H9 (cell line): ENCODE measurements around the gene NCKAP5L. TPM values are rescaled to one million over a fixed set of nuclear protein-coding genes. Genes with fewer than 3 reads are reported as not detected.

Experiments used
- DNase-seq: peaks from one replicate; pipeline ENCODE4 v3.0.0-alpha.2; 2017
- H2AFZ ChIP-seq: one replicate; pipeline ENCODE4 v1.6.1; 2013; ENCODE audit warnings: mild to moderate bottlenecking, low read length, control low read depth, moderate library complexity
- H2AK5ac ChIP-seq: 2 replicates; pipeline ENCODE4 v1.6.1; 2013; ENCODE audit warnings: low read length, control low read depth, mixed read lengths; ENCODE audit not compliant: insufficient read length
- H2BK120ac ChIP-seq: one replicate; pipeline ENCODE4 v1.6.1; 2013; ENCODE audit warnings: low read depth, mild to moderate bottlenecking, low read length, control low read depth, inconsistent platforms; ENCODE audit not compliant: poor library complexity, severe bottlenecking
- H2BK12ac ChIP-seq: 2 replicates; pipeline ENCODE4 v1.6.1; 2013; ENCODE audit warnings: low read length, control low read depth, mixed read lengths, low read depth; ENCODE audit not compliant: insufficient read length
- H2BK15ac ChIP-seq: 2 replicates; pipeline ENCODE4 v1.6.1; 2013; ENCODE audit warnings: low read depth, low read length, control low read depth
- H2BK20ac ChIP-seq: one replicate; pipeline ENCODE4 v1.6.1; 2013; ENCODE audit warnings: low read depth, mild to moderate bottlenecking, low read length, control low read depth, inconsistent platforms; ENCODE audit not compliant: poor library complexity, severe bottlenecking
- H2BK5ac ChIP-seq: 2 replicates; pipeline ENCODE4 v1.6.1; 2013; ENCODE audit warnings: low read length, control low read depth, mixed read lengths; ENCODE audit not compliant: insufficient read length
- H3K14ac ChIP-seq: 2 replicates; pipeline ENCODE4 v1.6.1; 2013; ENCODE audit warnings: low read length, control low read depth; ENCODE audit not compliant: insufficient read depth
- H3K18ac ChIP-seq: 2 replicates; pipeline ENCODE4 v1.6.1; 2013; ENCODE audit warnings: low read depth, mild to moderate bottlenecking, mixed read lengths, low read length, control low read depth; ENCODE audit not compliant: insufficient read length
- H3K23ac ChIP-seq: 2 replicates; pipeline ENCODE4 v1.6.1; 2013; ENCODE audit warnings: low read length, control low read depth, mixed read lengths, low read depth; ENCODE audit not compliant: insufficient read length
- H3K23me2 ChIP-seq: 2 replicates; pipeline ENCODE4 v1.6.1; 2013; ENCODE audit warnings: low read depth, mild to moderate bottlenecking, mixed read lengths, low read length, control low read depth; ENCODE audit not compliant: insufficient read length, poor library complexity, severe bottlenecking
- H3K27ac ChIP-seq: 2 replicates; pipeline ENCODE4 v1.5.1; 2013; ENCODE audit warnings: low read length, control low read depth, mixed read lengths, low read depth; ENCODE audit not compliant: insufficient read length
- H3K27me3 ChIP-seq: 2 replicates; pipeline ENCODE4 v1.6.1; 2013; ENCODE audit warnings: low read length, control low read depth, inconsistent platforms; ENCODE audit not compliant: insufficient read depth
- H3K4ac ChIP-seq: 2 replicates; pipeline ENCODE4 v1.6.1; 2013; ENCODE audit warnings: low read depth, mild to moderate bottlenecking, control low read depth, inconsistent platforms, low read length, moderate library complexity
- H3K4me1 ChIP-seq: 2 replicates; pipeline ENCODE4 v1.6.1; 2013; ENCODE audit warnings: low read length, control low read depth, inconsistent platforms; ENCODE audit not compliant: insufficient read depth
- H3K4me2 ChIP-seq: 2 replicates; pipeline ENCODE4 v1.6.1; 2013; ENCODE audit warnings: low read length, control low read depth, mixed read lengths; ENCODE audit not compliant: insufficient read length, insufficient read depth
- H3K56ac ChIP-seq: 2 replicates; pipeline ENCODE4 v1.6.1; 2013; ENCODE audit warnings: low read depth, mild to moderate bottlenecking, mixed read lengths, low read length, control low read depth; ENCODE audit not compliant: insufficient read length
- H3K79me1 ChIP-seq: 2 replicates; pipeline ENCODE4 v1.6.1; 2013; ENCODE audit warnings: low read depth, mild to moderate bottlenecking, moderate library complexity, low read length, control low read depth, inconsistent platforms; ENCODE audit not compliant: insufficient read depth, poor library complexity, severe bottlenecking
- H3K79me2 ChIP-seq: 2 replicates; pipeline ENCODE4 v1.6.1; 2013; ENCODE audit warnings: low read length, control low read depth, inconsistent platforms; ENCODE audit not compliant: insufficient read depth
- H3K9ac ChIP-seq: 2 replicates; pipeline ENCODE4 v1.6.1; 2013; ENCODE audit warnings: low read length, control low read depth, mixed read lengths; ENCODE audit not compliant: insufficient read length; ENCODE audit errors: extremely low read depth
- H3K9me3 ChIP-seq: one replicate; pipeline ENCODE4 v1.6.1; 2013; ENCODE audit warnings: low read depth, low read length, inconsistent platforms; ENCODE audit not compliant: control insufficient read depth
- H3T11ph ChIP-seq: one replicate; pipeline ENCODE4 v1.6.1; 2013; ENCODE audit warnings: mild to moderate bottlenecking, low read length, control low read depth, inconsistent platforms
- H4K20me1 ChIP-seq: one replicate; pipeline ENCODE4 v1.6.1; 2013; ENCODE audit not compliant: control insufficient read depth, insufficient read length, insufficient read depth
- H4K5ac ChIP-seq: 2 replicates; pipeline ENCODE4 v1.6.1; 2013; ENCODE audit warnings: low read depth, mild to moderate bottlenecking, mixed read lengths, low read length, control low read depth; ENCODE audit not compliant: insufficient read length
- H4K8ac ChIP-seq: replicated peaks from 2 replicates; pipeline ENCODE4 v1.6.1; 2013; ENCODE audit warnings: low read length, control low read depth, mixed read lengths, low read depth; ENCODE audit not compliant: insufficient read length
- H4K91ac ChIP-seq: 2 replicates; pipeline ENCODE4 v1.6.1; 2013; ENCODE audit warnings: low read depth, mild to moderate bottlenecking, moderate library complexity, mixed read lengths, low read length, control low read depth; ENCODE audit not compliant: insufficient read length
- H3K27ac Mint-ChIP-seq, 3 experiments: 2 replicates in 2 of 3; 3 replicates in 1 of 3; pipeline ENCODE4 v1.8.0; 2020 to 2021; ENCODE audit warnings: mixed read lengths in 3 of 3, mild to moderate bottlenecking in 1 of 3, moderate library complexity in 1 of 3
- H3K27me3 Mint-ChIP-seq: 2 replicates; pipeline ENCODE4 v1.8.0; 2021; ENCODE audit warnings: low read depth, mild to moderate bottlenecking, moderate library complexity, mixed read lengths
- H3K36me3 Mint-ChIP-seq, 3 experiments: 2 replicates in 2 of 3; 3 replicates in 1 of 3; pipeline ENCODE4 v1.8.0; 2020 to 2021; ENCODE audit warnings: low read depth in 3 of 3, mixed read lengths in 3 of 3; ENCODE audit not compliant: insufficient read depth in 1 of 3
- H3K4me1 Mint-ChIP-seq, 2 experiments: 2 replicates each; pipeline ENCODE4 v1.8.0; 2020; ENCODE audit warnings: mixed read lengths in 2 of 2
- H3K4me3 Mint-ChIP-seq, 2 experiments: 2 replicates in 1 of 2; 3 replicates in 1 of 2; pipeline ENCODE4 v1.8.0; 2020 to 2021; ENCODE audit warnings: mild to moderate bottlenecking in 2 of 2, mixed read lengths in 2 of 2, moderate library complexity in 1 of 2
- H3K9me3 Mint-ChIP-seq, 2 experiments: 2 replicates in 1 of 2; 3 replicates in 1 of 2; pipeline ENCODE4 v1.8.0; 2020; ENCODE audit warnings: mild to moderate bottlenecking in 2 of 2, mixed read lengths in 2 of 2, moderate library complexity in 1 of 2
- CTCF ChIP-seq: fragments of 200-600 bp; sonication (generic); conservative IDR thresholded peaks from 3 replicates; pipeline ENCODE4 v1.8.0; 2021; ENCODE audit warnings: antibody characterized with exemption, mild to moderate bottlenecking
- WGBS: extraction: QIAGEN DNeasy Blood & Tissue Kit; methylation state at CpG from one replicate; pipeline ENCODE4 v1.1.7; 2013; ENCODE audit warnings: missing lambda C conversion rate, low lambda C conversion rate, mixed read lengths; ENCODE audit not compliant: insufficient read length; ENCODE audit errors: extremely low coverage; 5-methylcytosine and 5-hydroxymethylcytosine counted together
- total RNA-seq: library from RNA; stranded (reverse); gene quantifications from 2 replicates; pipeline ENCODE4 v1.2.1, GENCODE V29; 2021

The NCKAP5L gene
- total RNA-seq, 1 experiment from 2014 or later = 27.7 TPM

DNA sequence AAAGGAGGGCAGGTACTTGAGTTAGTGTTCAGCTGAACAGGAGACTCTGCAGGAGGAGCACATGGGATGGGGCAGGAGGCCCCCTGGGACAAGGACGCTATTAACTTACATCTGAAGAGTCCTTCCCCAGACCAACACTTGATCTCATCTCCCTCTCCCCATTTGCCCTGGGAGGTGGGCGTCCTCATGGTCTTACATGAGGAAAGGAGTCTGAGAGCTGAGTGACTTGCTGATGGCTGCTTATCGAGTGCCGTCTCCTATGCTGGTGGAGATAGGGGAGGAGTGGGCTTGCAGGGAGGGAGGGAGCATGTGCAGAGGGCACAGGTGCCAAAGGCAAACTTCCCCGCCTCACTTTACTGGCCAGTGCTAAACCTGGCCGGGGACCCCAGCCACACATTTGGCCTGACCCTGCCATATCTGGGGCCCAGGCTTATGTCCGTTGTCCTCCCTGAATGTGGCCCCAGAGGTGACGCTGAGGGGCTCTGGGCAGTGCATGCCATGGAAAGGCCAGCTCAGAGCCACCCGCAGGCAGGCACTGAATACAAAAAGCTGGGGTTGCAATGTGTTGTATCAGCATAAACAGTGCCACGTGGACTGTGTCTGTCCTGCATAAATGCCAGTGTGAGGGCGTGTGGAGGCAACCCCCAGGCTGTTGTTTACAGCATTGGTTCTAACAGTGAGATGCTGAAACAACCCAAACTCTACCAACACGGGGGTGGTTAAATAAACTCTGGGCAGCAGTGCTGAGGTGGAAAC lies 46.1 kb upstream of the NCKAP5L start:
- Histone ChIP-seq H2BK120ac (no peak overlapping the region), H4K5ac (no peak overlapping the region), H4K20me1 (no peaks in the 10 kb centered on the region), H2BK15ac (no peak overlapping the region), H3K18ac (no peak overlapping the region), H3K4ac (no peak overlapping the region), H3K23me2 (no peaks in the 10 kb centered on the region), H4K91ac (no peak overlapping the region), H4K8ac (no peak overlapping the region), H2BK5ac (no peak overlapping the region), H2AK5ac (no peak overlapping the region), H3K23ac (no peak overlapping the region), H2AFZ (no peak overlapping the region), H3K79me2 (no peaks in the 10 kb centered on the region), H3K27me3 (no peaks in the 10 kb centered on the region; the same call in 1 of the 2 replicates), H2BK20ac (no peak overlapping the region), H3K4me1 (no peaks in the 10 kb centered on the region), H3K56ac (no peak overlapping the region), H3K4me2 (no peak overlapping the region), H3K9ac (no peak overlapping the region), H3K79me1 (no peaks in the 10 kb centered on the region), H2BK12ac (no peak overlapping the region), H3K27ac (no peak overlapping the region), H3K9me3 (no peaks in the 10 kb centered on the region), H3T11ph (no peak overlapping the region), H3K14ac (no peak overlapping the region)
- no peak for DNase-seq
- H3K27me3 Mint-ChIP-seq = no peaks in the 10 kb centered on the region; the same call in 1 of the 2 replicates
- WGBS = no CpG with 5 or more reads among the region's 12 CpGs
- TF ChIP-seq CTCF = no peak
- H3K4me3 Mint-ChIP-seq = no peak overlapping the region
- peaks cover 15 to 17% of the 10 kb centered on the region in 2 experiments for H3K9me3 Mint-ChIP-seq
- no peak overlapping the region for H3K27ac Mint-ChIP-seq
- peaks cover 0 to 2% (median 0%) of the 10 kb centered on the region in 3 experiments; a peak in 2 of 7 replicates for H3K36me3 Mint-ChIP-seq
- H3K4me1 Mint-ChIP-seq = peaks cover 0 to 2% of the 10 kb centered on the region in 2 experiments; a peak in 1 of 4 replicates
